ENCODE results near the gene ELSPBP1. TPM values are rescaled to one million over a fixed set of nuclear protein-coding genes. Genes with fewer than 3 reads are reported as not detected.
"Not testable (repeated sequence)": the region's sequence is repeated elsewhere in the genome, so short reads cannot be mapped to it uniquely, and the experiment has no call there.

Gene ELSPBP1
- total RNA-seq, result not detected

DNA sequence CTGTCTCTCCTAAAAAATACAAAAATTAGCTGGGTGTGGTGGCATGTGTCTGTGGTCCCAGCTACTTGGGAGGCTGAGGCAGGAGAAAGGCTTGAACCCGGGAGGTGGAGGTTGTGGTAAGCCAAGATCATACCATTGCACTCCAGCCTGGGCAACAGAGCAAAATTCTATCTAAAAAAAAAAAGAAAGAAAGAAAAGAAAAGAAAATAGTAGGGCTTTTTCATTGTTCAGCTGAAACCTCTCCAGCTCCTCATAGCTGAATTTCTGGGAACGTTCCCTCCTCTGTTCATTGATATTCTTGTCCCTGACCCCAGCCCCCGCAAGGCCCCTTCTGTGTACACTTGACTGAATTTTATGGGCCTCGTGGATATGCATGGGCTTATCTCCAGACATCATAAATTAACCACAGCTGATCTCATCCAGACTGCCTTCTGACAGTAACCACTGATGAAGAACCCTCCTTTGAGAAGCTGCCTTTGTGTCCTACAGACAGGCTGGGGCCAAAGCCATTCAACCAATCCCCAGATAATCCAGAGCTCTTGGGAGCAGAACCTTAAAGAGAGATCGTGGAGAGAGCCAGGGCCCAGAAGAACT, at the start of gene ELSPBP1:
Gene ELSPBP1, plus strand, starts transcription at position 424 of the 594 bp plus-strand sequence. CDS start 14,036 bp downstream, outside the sequence.
- DNase-seq (ENCODE audit: low spot score in 2 of 2), result no peak
- no peak for FAIRE-seq

DNA sequence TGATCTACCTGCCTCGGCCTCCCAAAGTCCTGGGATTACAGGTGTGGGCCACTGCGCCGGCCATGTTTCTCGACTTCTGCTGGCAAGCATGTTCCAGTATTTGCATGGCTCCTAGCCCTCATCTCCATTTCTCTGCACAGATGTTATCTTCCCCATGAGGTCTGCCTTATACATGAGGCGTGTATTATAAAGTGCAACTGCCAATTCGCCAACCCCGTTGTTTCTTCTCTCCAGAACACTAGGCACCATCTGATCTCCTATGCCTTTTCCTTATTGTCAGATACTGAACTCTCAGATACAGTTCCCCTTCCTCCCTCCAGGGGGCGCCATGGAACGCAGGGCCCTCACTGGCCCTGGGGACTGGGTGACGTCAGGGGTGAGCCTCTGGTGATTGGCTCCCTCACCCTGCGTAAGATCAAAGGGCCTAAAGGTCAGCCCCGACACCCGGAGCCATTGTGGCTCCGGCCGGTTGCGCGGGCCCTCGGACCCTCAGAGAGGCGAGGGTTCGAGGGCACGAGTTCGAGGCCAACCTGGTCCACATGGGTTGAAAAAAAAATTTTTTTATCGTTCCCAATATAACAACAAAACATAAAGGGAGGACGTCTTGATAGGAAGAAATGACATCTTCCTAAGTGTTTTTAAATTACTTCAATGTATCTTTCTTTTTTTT, 44.4 kb upstream of the ELSPBP1 start:
- not testable (repeated sequence) for FAIRE-seq; DNase-seq (ENCODE audit: low spot score in 2 of 2)

DNA sequence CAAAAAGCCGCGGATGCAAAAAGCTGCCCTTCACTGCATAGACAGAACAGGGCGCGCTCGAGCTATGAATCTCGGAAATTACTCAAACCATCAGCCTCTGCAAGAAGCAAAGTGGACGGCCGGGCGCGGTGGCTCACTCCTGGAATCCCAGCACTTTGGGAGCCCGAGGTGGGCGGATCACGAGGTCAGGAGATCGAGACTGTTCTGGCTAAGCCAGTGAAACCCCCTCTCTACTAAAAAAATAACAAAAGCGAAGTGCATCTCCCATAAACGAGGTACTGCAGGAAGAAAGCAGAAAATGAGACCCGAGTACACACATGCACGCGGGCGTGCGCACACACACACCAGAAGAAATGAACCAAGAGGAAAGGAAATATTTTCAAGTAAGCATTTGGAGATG, 42.3 kb upstream of the ELSPBP1 start:
- FAIRE-seq; DNase-seq (ENCODE audit: low spot score in 2 of 2): not testable (repeated sequence)

DNA sequence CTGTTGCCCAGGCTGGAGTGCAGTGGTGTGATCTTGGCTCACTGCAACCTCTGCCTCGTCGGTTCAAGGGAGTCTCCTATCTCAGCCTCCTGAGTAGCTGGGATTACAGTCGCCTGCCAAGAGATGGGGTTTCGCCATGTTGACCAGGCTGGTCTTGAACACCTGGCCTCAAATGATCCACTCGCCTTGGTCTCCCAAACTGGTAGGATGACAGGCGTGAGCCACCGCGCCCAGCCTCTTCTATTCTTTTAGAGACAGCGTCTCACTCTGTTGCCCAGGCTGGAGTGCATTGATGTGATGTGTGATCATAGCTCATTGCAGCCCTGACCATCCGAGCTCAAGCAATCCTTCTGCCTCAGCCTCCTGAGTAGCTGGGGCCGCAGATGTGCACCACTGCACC, 38.5 kb upstream of the ELSPBP1 start:
- not testable (repeated sequence) for DNase-seq (ENCODE audit: low spot score in 2 of 2); FAIRE-seq

DNA sequence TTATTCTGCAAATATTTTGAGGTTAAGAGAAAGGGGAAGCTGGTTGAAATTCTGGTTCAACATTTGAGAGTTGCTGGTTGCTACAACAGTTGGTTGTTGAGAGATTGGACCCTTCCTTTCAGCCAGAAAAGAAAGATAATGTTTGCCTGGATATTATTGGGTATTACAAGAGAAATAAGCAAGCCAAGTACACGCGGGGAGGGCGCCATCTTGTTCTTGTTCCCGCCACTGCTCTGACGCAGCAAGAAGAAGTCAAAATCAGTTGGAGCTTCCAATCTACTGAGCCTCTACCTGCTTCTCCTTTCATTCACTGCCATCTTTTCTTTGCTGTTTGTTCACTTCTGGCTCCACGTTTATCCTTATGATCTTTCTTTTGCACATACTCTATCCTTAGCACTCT, 20.9 kb upstream of the ELSPBP1 start:
- FAIRE-seq (no peak), DNase-seq (ENCODE audit: low spot score in 2 of 2) (no peak)

DNA sequence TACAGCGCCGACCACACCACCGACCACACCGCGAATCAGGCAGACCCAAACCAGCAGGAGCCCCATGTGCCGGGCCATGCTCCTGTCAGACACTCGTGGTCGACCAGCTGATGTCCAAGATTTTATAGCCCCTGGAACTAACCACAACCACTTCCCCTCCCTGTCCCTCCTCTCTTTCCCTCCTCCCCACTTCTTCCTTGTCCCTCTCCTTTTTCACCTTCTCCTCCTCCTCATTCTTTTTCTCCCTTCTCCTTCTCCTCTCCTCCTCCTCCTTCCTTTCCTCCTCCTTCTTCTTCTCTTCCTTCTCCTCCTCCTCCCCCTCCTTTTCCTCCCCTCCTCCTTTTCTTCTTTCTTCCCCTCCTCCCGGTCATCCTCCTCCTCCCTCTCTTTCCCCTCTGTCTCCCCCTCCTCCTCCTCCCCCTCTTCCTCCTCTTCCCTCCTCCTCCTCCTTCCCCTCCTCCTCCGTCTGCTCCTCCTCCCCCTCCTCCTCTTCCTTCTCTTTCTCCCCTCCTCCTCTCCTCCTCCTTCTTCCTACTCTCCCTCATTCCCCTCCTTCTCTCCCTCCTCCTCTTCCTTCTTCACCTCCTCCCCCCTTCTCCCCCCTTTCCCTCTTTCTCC, 3.1 kb upstream of the ELSPBP1 start:
- no peak for FAIRE-seq
- no peak for DNase-seq (ENCODE audit: low spot score in 2 of 2)

DNA sequence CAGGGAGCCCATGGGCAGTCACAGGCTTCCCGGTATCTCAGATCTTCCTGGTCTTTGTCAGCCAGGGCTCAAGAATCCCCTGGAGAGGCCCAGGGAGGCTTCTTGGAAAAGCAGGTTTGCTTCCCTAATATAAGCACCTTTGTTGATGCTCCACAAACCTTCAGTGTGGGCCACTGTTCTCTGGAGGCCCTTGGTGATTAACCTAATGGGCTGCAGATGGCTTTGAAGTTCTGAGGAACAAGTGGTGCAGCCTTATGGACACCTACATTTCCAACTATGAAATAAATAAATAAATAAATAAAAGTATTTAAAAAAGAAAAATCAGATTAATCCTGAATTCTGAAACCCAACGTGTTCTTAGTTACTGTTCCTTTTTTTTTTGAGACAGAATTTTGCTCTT, 2.4 kb upstream of the ELSPBP1 start, which contains the start of gene BSPH1:
Gene BSPH1, minus strand, starts transcription at position 101 of the 400 bp plus-strand sequence. Its CDS starts 89 bp downstream, at position 12.
- no peak for FAIRE-seq
- no peak for DNase-seq (ENCODE audit: low spot score in 2 of 2)

DNA sequence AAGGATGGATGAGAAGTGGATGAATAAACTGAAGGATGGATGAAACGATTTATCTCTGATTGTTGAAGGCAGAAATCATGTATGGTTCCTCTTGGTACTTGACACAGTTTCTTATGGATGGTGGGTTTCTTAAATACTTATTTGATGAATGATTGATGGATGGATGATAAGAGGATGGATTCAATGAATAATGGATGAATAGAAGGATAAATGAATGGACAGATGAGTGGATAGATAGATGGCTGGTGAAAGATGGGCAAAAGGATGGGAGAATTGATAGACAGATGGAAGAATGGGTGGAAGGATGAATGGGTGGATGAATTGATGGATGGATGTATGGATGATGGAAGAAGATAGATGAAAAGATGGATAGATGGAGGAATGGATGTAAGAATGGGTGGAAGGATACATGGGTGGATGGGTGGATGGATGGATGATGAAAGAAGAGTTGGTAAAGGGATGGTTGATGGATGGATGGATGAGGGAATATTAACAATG, 1.8 kb downstream of the ELSPBP1 start:
- DNase-seq (ENCODE audit: low spot score in 2 of 2) (no peak), FAIRE-seq (no peak)

DNA sequence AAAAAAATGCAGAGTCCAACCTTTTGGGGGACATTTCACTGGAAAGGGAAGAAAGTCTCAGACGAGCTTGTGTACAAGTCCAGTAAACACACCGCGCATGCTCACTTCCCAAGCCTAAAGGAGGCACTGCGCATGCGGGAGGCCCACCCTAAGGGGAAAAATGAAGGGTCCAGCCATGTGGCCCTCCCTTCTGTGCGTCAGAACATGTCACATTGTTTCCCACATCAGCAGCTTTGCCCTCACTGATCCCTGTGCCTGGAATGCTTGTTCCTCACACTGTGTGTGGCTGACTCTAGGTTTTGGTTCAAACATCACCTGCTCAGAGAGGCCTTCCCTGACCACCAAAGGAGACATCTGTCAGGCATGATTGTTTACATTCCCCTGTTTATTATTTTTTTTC, 4.4 kb downstream of the ELSPBP1 start:
- FAIRE-seq (no peak), DNase-seq (ENCODE audit: low spot score in 2 of 2) (no peak)

DNA sequence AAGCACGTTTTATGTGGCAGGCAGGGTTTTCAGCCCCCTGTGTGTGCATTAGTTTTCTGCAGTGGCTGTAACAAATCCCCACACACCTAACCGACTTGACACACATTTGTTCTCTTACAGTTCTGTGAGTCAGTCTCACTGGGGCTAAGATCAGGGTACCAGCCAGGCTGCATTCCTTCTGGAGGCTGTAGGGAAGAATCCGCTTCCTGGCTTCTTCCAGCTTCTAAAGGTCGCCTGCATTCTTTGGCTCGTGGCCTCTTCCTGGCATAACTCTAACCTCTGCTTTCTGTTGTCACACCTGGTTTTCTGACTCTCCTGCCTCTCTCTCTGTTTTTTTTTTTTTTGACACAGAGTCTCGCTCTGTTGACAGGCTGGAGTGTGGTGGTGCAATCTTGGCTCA, 6.4 kb downstream of the ELSPBP1 start:
- no peak for DNase-seq (ENCODE audit: low spot score in 2 of 2)
- FAIRE-seq, result no peak

DNA sequence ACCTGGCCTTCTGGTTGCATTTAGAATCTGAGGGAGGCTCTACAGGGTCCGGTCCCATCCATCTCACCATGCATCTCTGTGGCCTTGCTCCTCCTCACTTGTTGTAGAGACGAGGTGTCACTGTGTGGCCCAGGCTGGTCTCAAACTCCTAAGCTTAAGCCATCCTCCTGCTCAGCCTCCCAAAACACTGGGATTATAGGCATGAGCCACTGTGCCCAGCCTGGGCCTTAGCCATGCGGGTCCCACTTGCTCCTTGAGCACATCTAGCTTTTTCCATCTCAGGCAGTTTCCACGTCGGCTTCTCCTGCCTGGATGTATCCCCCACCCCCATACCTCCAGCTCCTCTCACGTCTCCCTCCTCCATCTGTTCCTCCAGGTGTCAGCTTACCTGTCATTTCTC, 9.8 kb downstream of the ELSPBP1 start:
- DNase-seq (ENCODE audit: low spot score in 2 of 2) (no peak), FAIRE-seq (no peak)

DNA sequence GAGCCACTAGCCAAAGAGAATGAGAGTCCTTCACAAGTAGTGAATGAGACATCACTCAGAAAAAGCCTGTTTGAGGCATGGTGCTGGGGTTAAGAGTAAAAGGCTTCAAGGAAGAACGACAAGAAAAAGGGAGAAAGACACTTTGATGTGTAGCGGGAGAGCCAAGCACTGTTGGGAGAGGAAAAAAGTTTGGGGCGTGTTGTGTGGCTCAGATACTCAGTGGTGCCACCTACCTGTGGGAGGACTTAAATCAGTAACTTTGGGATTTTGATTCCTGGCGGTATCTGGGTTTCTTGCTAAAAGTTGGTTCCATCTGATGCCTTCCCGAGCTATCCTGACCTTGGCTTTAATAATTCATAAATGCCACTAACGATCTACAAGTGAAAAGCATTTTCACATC, 12.3 kb downstream of the ELSPBP1 start:
- DNase-seq (ENCODE audit: low spot score in 2 of 2), result no peak
- no peak for FAIRE-seq

DNA sequence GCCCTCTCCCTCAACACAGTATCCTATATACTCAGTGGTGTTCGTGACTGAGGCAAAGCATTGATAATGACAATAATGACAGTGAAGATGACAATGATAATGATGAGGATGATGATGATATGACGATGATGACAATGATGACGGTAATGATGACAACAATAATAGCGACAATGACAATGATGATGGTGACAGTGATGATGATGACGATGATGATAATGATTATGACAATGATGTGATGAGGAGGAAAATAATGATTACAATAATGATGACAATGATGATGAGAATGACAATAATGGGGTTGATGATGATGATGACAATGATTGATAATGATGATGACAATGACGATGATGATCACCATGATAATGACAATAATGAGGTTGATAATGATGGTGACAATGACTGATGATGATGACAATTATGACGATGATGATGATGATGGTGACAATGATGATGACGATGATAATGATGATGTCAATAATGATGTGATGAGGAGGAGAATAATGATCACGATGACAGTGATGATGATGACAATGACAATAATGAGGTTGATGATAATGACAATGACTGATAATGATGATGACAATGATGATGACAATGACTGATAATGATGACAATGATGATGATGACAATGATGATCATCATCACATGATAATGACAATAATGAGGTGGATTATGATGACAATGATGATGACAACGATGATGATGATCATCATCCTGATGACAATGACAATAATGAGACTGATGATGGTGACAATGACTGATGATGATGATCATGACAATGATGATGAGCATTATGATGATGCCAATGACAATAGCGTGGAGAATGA, 16.7 kb downstream of the ELSPBP1 start:
- DNase-seq (ENCODE audit: low spot score in 2 of 2) (no peak), FAIRE-seq (no peak)

DNA sequence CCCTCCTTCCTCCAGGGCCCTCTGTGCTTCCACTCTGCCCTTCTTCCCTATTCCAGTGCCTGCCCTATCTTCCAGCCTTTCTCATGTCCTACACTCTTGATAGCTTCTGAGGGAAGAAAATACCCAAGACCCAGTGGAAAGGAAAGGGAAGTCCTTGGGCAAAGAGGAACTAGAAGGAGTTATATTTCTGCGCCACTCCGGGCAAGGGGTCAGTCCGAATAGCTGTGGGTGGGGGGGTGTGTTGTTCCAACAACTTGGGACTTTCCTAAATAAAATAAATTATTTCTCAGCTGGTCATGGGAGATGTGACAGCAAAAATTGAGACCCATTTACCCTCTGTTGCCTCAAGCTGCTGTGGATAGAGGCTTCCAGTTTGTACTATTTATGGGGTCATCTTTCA, 26.3 kb downstream of the ELSPBP1 start:
- FAIRE-seq (no peak), DNase-seq (ENCODE audit: low spot score in 2 of 2) (no peak)

DNA sequence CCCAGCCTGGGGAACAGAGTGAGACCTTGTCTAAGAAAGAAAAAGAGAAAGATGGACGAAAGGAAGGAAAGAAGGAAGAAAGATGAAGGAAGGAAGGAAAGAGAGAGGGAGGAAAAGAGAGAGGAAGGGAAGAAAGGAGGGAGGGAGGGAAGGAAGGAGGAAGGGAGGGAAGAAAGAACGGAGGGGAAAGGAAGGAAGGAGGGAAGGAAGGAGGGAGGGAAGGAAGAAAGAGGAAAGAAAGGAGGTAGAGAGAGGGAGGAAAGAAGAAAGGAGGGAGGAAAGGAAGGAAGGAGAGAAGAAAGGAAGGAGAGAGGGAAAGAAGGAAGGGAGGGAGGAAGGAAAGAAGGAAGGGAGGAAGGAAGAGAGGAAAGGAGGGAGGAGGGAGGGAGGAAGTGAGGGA, 28.6 kb downstream of the ELSPBP1 start:
- FAIRE-seq (no peak), DNase-seq (ENCODE audit: low spot score in 2 of 2) (no peak)

DNA sequence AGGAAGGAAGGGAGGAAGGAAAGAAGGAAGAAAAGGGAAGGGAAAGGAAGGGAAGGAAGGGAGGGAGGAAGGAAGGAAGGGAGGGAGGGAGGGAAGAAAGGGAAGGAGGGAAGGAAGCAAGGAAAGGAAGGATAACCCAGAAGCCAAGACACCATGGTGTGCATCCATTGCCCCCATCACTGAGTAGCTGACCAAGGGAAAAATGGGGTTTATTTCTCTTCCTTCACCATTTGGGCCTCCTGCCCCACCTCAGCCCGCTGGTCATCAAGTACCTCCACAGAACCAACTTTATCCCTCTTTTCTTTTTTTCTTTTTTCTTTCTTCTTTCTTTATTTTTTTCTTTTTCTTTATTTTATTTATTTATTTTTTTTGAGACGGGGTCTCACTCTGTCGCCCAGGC, 29.1 kb downstream of the ELSPBP1 start:
- DNase-seq (ENCODE audit: low spot score in 2 of 2), result no peak
- no peak for FAIRE-seq

DNA sequence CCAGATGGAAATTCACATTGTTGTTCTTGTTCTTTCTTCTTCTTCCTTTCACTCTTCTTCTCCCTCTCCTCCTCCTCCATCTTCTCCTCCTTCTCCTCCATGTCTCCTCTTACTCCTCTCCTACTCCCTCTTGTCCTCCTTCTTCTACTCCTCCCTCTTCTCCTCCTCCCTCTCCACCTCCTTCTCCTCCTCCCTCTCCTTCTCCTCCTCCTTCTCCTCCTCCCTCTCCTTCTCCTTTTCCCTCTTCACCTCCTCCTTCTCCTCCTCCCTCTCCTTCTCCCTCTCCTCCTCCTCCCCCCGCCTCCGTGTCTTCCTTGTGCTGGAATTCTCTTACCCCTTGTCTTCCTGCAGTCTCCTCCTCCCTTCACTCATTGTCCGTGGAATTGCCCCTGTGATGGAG, 31.0 kb downstream of the ELSPBP1 start:
- DNase-seq (ENCODE audit: low spot score in 2 of 2) (no peak), FAIRE-seq (no peak)

DNA sequence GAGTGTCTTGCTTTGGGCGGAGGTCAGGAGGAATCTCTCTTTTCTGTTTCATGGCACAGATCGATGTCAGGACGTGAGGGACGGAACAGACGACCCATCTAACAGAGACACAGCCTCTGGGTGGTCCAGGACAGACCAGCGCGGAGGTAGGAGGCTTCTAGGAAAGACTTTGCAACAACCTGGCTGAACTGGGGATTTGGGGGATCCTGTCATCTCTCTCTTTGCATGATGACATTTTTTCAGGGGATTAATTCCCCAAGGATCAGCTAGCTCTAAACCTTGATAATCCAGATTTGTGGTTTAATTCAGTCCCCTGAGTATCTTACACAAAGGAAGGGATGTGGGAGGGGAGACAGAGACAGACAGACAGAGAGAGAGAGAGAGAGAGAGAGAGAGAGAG, 35.0 kb downstream of the ELSPBP1 start:
- FAIRE-seq (no peak), DNase-seq (ENCODE audit: low spot score in 2 of 2) (no peak)

DNA sequence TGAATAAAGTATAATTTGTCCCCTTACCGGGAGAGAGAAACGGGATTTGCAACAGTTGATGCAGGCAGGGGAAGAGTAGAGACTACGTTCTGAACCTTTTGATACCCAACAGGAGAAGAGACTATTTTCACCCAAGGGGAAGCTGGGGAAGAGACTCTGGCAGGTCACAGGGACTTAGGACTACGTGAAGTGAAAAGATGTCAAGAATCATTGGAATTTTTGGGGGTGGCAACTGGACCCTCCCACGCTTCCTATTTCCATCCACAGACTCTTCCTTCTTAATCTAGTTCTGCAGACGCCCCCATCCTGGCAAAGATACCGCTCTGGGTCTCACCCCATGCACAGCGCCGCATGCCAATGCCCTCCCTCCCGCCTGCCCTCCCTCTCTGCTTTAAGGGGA, 35.6 kb downstream of the ELSPBP1 start:
- FAIRE-seq (no peak), DNase-seq (ENCODE audit: low spot score in 2 of 2) (no peak)

DNA sequence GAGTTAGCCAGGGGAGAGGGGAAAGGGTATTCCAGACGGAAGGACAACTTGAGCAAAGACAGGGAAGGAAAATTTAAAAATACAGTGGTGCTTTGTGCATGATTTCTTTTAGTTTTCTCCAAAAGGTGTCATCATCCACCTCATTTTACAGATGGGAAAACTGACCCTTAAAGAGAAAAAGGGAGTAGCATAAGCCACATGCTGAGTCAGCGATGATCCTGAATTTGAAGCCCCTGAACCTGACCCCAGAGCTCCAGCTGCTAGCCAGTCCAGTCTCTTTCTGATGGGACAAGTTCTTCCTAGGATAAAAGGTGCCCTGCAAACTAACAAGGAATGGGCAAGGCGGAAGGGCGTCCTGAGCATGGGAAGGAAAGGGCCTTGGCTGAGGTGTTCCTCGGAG, 39.2 kb downstream of the ELSPBP1 start:
- no peak for DNase-seq (ENCODE audit: low spot score in 2 of 2)
- no peak for FAIRE-seq

DNA sequence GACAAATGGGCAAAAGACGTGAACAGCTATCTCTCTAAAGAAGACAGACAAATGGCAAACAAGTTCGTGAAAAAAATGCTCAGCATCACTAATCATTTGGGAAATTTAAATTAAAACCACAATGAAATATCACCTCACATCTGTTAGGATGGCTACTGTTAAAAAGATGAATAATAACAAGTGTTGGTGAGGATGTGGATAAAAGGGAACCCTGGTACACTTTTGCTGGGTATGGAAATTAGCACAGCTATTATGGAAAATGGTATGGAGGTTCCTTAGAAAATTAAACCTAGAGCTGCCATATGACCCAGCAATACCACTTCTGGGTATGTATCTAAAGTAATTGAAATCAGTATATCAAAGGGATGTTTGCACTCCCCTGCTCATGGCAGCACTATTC, 42.3 kb downstream of the ELSPBP1 start:
- FAIRE-seq (no peak), DNase-seq (ENCODE audit: low spot score in 2 of 2) (no peak)
